Cerebellar nuclear complex (tissue), 1 donor: ENCODE data around the gene HTR2B.
"Not testable (repeated sequence)": the region's sequence is repeated elsewhere in the genome, so short reads cannot be mapped to it uniquely, and the experiment has no call there.

Experiments
- DNase-seq, 2 experiments: peaks; one replicate each; lab custom pipeline; 2025; lab: John Stamatoyannopoulos, UW

Gene HTR2B

DNA sequence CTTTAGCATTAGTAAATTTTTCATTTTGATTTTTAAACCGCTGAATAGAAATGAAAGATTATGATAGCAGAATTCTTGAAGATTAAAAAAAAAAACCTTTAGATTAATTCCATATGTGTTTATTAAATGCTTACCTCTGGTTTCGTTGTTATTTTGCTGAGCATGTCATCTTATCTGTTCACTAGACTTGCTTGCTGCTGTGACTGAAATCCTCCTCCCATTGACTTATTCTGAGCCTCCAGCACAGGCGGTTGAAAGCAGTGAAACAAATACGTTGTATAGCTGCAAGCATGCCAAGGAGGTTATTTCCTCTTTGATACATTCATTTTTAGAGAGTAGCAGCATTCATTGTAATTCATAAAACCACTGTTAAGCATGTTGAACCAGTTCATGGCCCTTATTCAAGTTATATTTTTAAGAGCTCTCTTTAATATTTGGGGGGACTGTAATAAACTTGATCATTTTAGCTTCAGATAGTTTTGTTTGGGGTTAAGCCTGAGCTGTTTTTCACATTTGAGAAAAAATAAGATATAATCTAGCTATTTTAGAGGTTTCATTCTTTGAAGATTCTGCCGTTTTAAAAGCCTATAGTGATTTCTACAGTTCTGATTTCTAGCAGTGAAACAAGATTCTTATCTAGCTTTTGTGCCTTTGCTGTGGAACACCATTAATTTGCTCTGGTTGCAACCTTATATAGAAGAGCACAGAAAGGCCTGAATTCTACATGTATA, at the start of gene HTR2B:
Gene HTR2B (minus strand): TSS at position 205 of the 731 bp plus-strand sequence. CDS start 1,278 bp downstream, outside the sequence.
- no peak for DNase-seq

DNA sequence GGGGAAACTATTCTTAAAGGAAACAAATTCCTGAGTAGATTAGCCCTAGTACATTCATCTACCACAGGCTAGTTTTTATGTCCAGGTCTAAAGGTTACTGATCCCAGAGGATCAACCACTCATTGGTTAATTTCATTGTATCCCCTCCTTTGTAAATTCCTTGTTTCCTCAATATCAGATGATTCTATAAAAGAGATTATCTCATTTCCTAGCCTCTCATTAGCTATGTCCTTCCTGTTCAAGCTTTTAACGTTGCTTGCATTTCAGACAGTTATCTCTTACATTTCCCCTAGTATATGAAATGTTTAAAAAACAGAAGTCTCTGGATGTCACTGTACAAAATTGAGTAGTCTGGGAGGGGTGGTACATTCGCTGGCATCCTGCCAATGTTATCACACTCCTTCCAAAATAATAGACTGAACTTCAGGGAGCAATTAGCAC, 49.4 kb upstream of the HTR2B start:
- DNase-seq = no peak

DNA sequence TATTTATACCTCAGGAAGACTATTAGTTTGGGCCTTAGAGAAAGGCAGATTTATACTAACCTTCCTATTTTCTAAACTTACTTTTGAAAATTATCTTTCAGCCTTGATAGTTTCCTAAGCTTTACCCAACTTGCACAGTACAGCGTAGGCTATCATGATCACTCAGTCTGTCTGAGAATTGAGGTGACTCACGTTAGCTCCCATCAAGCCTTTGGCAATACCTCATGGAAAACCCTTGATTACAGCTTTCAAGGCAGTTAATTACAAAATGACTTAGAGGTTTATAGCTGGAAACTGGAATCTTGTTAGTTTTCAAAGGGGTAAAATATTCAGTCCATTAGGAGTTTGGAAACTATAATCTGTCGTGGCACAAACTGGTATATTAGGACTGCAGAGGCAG, 47.2 kb upstream of the HTR2B start:
- DNase-seq = no peak

DNA sequence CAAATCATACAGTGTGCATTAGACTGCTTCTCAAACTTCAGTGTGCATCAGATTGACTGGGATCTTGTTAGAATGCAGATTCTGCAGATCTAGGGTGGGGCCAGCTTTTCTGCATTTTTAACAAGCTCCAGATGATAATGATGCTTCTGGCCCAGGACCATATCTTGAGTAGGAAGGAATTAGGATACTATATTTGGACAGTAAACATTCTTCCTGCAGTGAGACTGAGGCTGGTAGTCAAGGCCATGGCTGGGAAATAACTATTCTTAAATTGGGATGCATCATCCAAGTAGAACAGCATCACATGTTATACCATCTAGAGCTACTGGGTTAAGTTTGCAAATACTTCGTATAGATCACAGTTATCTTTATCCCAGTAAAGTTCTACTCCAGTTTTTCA, 45.2 kb upstream of the HTR2B start:
- no peak for DNase-seq

DNA sequence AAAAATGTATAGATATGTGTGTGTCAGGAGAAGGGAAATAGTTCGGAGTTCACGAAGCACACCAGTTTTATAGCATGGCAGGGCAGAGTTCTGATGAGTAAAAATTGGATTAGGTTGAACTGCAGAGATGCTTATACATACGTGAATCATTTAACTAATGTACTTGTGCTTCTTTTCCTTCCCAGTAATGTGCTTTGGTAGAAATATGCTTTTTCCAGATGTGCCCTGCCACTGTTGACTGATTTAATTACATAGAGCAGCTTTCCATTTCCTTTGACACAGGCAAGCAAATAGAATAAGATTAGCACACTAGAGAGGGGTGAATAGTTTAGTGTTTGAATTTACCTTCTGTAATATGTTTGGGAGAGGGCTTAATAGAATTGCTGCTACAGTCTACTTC, 44.6 kb upstream of the HTR2B start:
- no peak for DNase-seq

DNA sequence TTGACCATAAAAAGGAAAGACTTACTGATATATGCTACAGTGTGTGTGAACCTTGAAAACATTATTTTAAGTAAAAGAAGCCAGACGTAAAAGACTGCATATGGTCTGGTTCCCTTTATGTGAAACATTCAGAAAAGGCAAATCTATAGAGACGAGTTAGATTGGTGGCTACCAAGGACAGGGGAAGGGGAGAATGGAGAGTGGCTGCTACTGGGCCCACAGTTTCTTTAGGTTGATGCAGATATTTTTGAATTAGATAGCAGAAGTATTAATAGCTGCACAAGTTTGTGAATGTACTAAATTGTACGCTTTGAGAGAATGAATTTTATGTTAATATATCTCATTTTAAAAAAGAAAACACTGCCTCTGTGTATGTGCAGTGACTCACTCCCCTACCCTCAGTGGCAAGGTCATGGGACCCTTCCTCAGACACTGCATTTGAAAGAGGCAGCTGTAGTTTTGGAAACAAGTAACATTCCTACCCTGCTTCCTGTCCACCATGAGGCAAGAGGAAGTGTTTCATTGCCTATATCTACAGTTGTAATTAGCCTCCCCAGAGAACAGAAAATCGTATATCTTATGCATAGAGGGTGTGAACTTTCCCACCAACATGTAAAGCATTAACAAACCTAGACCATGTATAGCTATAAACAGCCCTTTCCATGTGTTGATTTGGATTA, 43.8 kb upstream of the HTR2B start:
- DNase-seq = no peak

DNA sequence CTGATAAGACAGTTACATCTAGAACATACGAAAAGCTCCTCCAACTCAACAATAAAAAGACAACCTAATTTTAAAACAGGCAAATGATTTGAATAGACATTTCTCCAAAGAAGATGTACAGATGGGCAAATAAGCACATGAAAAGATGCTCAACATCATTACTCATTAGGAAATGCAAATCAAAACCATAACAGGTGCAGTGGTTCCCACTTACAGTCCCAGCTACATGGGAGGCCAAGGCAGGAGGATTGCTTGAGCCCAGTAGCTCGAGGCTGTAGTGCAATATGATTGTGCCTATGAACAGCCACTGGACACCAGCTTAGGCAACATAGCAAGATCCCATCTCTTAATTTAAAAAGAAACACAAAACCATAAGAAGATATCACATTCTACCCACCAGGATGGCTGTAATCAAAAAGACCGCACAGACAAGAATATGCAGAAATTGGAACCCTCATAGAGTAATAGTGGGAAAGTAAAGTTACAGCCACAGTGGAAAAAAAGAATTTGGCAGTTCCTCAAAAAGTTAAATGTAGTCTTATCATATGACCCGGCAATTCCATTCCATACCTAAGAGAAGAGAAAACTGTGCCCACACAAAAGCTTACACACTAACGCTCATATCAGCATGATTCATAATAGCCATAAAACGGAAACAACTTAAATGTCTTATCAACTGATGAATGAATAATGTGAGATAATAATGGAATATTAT, 43.1 kb upstream of the HTR2B start:
- DNase-seq = no peak

DNA sequence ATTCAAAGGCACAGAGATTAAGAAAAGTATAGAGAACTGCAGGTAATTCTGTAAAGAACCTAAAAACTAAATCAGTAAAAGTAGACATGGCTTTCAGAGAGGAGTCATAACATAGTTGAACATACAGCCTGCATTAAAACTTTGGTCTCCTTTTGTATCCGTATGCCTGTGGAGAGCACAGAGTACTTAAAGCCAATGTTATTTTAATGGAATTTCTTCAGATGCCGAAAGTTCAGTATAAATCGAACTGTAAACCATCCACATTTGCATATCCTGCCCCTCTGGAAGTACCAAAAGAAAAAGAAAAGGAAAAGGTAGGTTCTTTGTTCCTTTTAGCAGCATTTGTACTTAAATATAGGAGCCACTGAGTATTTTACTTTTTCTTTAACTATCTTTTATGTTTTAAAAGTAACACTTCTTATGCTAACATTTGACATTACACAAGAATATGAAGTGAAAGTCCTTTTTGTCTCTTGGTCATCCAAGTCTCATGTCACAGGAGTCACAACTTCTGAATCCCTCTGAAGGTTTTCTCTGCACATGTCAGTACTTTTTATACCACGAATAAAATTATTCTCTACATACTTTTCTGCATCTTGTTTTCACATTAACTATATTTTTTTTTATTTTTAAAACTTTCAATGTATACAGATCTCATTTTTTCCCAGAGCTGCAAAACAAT, 38.7 kb upstream of the HTR2B start:
- no peak for DNase-seq

DNA sequence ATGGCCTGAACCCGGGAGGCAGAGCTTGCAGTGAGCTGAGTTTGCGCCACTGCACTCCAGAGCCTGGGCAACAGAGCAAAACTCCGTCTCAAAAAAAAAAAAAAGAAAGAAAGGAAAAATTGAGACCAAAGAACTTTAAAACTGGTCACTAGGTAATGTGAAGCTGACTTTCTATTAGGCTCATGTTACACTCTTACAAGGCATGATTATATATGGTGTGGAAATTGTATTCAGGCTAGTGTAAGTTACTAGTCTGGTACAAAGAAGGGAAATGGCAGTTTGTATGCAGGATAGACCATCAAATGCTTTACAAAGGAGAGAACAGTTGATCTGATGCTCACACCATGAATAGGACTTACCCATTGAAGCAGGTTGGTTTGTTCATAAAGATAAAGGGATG, 38.2 kb upstream of the HTR2B start:
- no peak for DNase-seq

DNA sequence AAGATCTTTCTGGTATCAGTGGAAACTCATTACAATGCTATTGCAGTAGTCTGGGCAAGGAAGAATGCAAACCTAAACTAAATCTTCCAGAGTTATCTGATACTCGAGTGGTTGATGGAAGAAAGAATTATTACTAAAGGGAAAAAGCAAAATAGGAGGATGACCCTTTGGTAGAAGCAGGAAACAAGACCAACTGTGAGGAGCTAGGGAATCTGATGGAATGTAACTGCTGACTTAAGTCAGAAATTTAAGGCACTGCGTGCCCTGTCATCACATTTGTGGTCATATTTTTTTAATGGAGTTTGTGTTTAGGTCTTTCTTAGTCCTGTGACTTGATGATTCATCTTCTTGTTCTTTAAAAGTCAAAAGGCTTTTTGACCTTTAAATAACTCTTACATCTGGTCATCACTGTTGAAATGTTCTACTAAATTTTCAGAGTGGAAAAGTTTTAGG, 37.1 kb upstream of the HTR2B start:
- no peak for DNase-seq

DNA sequence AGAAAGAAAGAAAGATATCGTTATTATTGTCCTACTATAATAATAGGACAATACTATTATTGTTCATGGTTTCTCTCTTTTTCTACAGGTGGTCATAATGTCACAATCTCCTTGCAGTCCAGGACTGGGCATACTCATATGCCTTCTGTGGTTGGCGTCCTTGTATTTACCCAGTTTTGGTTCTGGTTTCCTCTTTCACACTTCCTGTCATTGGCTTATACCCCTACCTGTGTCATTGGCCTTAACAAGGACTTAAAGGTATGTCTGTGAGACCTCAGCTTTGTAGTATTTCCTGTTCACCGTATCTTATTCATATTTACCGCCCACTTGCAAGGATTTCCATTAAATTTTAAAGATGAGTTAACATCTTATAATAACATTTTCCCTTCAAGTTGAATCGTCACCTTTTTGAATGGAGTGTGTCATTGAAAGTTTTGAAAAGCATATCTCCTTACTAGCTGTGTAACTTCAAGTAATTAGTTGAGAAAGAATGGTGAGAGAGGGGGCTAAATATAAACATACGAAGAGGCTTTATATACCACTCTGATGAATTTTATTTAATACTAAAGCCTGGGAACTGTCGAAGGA, 36.5 kb upstream of the HTR2B start:
- no peak for DNase-seq

DNA sequence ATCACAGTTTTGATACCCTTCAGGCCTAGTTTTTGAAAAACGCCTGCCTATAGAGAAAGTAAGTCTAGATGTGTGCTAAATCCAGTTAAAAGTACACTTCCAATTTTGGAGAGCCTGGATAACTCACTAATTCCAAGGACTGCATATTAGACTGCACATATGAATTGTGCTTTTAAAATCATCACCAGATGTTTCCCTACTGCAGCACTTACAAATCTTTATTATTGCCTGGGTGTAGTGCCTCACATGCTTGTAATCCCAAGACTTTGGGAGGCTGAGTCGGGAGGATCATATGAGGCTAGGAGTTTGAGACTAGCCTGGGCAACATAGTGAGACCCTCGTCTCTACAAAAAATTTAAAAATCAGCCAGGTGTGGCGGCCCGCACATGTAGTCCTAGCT, 35.9 kb upstream of the HTR2B start:
- DNase-seq = no peak

DNA sequence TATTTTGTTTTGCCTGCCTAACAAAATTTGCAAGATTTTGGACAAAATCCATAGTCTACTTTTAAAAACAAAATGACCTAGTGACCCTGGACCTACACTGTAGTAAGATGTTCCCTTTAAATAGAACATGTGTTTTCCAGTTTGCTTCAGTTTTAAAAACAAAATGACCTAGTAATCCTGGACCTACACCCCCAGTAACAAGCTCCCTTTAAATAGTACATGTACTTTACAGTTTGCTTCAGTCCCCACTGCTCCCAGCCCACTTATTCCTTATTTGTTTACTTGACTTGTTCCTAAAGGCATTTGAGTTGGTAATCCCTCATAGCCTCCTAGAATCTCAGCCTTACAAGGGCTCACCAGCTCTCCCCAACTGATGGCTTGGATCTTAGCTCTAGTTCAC, 34.5 kb upstream of the HTR2B start:
- DNase-seq = no peak

DNA sequence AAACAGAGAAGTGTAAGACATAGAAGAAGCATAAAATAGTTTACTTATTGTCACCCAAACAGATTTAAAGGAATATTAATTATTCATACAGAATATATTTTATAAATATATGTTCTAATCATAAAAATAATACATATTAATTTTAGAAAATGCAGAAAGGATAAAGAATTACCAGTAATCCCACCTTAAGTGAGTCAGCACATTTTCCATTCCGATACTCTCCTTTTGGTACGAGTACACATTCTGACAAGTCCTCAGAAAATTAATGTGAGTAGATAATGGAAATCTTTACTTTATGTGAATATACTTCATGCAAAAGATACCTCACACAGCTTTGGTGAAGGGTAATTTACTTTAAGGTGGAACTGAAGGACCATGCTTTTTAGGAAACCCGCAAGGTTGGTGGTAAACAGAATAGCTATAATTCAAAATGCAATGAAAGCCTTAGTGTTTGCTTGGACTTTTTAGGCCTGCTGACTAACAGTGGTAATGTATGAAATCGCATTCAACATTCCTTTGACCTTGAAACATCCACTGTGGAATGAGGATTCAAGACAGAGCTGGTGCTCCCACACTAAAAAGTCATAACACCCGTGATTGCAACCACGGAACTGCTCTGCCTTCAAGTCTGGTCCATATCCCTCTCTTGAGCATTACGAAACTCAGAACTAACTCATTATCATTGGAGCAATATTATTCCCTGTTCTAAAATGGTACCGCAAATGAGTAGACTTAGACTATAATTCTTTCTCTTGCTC, 28.1 kb upstream of the HTR2B start:
- DNase-seq = no peak

DNA sequence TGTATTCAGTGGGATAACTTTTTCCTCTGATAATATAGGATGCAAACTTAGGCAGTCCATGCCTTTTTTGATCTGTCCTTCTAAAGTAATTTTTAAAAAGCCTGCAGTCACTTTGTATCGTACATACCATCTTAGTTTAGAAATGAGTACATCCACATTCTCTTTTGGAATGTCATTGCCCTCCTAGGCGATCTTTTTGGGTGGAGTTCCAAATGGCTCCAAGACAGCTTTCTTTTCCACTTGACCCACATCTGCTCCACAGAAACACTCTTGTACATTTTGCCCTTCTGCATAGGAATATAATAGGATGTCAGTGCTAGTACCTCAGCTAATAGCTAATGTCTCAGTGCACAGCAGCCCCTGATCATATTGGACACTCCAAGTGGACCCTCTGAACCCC, 21.8 kb upstream of the HTR2B start:
- no peak for DNase-seq

DNA sequence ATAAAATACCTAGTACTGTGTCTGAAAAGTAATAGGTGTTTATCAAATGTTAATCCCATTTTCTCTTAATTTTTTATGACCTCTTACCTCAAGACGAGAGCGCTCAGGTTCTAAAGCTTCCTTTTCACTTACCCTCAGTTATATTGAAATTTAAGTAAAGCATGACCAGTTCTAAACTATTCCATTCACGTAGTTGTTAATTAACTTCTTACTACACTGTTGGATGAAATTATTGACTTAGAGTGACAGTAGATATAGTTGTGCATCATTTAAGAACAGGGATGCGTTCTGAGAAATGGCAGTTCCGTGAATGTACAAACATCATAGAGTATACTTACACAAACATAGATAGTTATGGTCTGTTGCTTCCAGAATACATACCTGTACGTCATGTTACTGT, 20.1 kb upstream of the HTR2B start:
- DNase-seq = no peak

DNA sequence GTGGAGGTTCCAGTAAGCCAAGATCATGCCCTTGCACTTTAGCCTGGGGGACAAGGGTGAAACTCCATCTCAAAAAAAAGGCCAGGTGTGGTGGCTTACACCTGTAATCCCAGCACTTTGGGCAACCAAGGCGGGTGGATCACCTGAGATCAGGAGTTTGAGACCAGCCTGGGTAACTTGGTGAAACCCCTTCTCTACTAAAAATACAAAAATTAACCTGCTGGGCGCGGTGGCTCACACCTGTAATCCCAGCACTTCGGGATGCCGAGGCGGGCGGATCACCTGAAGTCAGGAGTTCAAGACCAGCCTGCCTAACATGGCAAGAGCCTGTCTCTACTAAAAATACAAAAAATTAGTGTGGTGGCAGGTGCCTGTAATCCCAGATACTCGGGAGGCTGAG, 16.0 kb upstream of the HTR2B start:
- not testable (repeated sequence) for DNase-seq

DNA sequence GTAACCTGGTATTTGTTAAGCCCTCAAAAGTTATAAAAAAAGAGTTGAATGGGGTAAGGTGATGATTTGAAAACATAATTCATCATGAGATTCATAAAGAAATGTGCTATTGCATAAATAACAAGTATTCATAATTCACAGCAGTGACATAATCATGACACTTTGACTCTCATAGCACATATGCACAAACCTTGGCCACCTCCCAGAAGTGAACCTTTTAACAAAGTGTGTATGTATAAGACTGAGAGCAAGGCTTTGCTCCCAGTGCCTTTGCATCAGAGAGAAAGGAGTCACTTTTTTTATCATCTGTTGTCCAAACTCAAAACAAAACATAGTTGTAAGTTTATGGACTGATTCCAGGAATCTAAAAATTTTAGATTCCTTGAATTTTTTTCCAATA, 15.0 kb upstream of the HTR2B start:
- no peak for DNase-seq

DNA sequence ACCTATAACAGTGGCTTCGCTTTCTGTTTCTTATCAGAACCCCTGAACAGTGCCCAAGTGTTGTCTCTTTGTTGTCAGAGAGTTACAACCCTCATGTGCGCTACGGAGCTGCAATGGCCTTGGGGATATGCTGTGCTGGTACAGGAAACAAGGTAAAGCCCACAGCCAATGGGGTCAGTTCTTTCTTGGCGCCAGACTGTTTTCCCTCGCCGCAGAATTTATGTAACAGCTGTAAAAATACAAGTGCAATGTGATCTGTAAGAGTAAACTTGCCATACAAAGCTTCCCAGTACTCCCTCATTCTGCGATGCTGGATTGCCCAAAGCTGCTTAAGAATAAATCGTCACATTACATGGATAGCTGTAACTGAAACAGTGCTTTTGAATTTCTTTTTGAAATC, 13.9 kb upstream of the HTR2B start:
- DNase-seq = no peak

DNA sequence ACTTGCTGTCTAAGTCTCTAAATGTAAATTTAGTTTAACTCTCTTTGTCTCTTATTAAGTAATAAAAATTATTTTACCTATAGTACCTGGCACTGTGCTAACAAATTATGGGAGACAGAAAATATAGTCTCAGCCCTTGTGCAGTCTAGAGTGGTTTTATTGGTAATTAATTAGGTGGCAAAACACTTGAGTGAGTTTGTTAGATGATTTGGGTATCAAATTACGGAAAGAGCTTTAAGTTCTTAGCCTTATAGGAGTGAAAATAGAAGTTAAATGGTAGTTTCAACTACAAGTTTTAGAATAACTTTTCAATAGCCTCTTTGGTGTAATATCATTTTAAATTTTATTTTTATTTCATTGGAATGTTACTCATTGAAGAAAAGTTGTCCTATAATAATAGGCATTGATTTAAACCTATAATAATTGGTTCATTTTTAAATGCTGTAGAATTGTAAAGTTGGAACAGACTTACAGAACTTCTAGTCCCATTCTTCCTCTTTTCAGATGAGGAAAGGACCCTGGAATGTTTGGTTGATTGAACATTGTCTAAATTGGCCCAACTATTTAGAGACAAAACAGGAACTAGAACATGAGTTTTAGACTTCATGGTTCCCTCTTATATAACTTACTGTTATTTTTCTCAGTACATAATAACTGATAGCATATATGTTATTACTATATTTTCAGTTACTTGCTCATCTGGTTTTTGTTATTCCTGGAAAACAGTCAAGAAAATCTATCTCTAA, 10.2 kb upstream of the HTR2B start:
- DNase-seq = no peak
